GM19328 (cell line): ENCODE results near the gene IP6K2.

Experiments used
- ATAC-seq: cut with Tn5 transposase; IDR thresholded peaks from one replicate; pipeline ENCODE4 v1.9.1; 2021; ENCODE audit warnings: mild to moderate bottlenecking, moderate library complexity; ENCODE audit not compliant: unreplicated experiment

Gene IP6K2

DNA sequence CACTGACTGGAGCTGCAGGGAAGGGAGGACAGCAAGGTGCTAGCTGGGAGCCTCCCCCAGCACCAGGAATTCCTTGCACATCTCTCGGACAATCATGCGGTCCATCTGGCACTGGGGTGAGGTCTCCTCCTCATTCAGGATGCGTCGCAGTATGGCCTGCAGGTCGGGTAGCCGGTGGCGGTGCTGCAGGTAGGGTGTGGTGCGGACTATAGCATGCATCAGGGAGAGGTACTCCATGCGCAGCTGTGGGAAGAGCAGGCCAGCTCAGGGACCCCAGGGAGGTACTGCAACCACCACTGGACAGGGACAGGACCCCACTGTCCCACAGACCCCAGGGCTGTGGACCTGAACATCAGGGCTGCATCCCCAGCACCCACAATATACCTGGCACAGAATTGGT is 42.5 kb downstream of the IP6K2 start:
- no peak for ATAC-seq

DNA sequence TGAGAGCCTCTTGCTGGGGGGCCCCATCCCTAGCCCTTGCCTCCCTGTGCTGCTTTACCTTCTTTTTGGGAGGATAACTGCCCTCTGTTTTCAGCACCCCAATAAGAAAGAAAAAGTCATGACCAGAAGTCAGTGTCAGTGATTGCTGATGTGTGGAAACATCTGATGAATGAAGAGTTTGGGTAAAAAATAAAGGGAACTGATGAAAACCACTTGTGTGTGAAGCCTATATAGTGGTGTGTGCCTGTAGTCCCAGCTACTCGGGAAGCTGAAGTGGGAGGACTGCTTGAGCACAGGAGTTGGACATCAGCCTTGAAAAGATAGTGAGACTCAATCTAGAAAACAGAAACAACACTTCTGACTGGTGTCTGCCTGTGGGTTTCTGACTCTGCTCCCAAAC is 44.5 kb downstream of the IP6K2 start:
- ATAC-seq: no peak

DNA sequence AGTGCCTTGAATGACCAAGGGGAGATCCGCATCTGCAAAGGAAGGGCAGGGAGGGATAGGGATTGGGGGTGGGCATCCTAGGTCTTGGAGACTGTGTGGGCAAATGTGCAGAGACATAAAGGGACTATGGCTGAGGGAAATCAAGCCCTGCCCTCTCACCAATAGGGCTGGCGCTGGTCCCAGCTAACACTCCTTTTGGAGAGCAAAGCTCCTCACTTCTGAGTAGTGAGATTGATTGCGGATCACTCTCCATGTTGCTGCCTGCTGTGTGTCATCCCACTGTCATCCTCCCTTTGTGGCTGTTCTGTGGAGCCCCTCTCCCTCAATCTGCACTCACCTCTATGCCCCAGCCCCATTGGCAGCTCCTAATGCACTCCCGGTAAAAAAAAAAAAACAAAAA is 52.1 kb downstream of the IP6K2 start:
- no peak for ATAC-seq

DNA sequence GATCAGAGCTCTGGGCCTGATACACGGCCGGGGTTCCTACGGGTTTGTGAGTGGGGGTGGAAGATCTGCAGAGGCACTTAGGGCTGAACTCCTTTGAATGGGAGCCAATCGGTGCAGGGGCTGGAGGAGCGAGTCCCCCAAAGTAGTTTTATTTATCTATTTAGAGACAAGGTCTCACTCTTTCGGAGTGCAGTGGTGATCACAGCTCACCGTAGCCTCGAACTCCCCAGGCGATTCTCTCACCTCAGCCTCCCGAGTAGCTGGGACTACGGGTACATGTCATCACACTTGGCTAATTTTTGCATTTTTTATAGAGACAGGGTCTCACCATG is 52.7 kb downstream of the IP6K2 start:
- no peak for ATAC-seq

DNA sequence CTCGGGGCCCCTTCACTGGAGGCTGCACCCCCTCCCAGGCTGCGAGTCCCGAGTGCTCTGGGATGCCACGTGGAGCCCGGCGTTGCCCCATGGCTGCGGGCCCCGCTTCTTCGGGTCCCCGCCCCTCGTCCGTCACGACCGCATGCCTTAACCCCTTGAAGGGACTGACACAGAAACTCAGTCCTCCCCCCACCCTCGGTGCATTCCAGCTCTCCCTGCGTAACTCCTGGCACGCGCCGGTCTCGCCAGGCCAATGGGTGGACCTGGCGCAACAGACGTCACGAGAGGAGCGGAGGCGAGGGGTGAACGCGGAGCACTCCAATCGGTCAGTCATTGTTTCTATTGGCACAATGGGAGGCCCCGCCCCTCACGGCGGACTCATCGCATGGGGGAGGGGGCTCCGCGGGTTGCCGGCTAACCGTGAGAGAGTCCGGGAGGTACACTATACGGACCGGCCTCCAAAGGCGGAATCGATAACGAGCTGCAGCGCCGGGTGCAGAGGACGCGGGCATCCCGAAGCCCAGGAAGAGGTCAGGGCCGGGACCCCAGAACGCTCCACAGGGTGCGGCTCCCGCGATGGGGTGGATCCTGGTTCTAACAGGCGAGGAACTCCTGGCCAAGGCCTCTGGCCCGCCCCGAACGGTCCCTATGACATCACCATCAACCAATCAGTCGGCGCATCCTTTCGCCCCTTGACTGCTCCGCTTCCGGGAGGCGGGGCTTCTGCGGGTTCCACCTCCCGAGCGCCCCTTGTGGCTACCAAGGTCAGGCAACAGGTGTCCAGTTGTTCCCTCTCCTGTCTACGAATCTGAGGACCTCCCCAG is 53.3 kb downstream of the IP6K2 start:
- peak; percentile 88 for ATAC-seq

DNA sequence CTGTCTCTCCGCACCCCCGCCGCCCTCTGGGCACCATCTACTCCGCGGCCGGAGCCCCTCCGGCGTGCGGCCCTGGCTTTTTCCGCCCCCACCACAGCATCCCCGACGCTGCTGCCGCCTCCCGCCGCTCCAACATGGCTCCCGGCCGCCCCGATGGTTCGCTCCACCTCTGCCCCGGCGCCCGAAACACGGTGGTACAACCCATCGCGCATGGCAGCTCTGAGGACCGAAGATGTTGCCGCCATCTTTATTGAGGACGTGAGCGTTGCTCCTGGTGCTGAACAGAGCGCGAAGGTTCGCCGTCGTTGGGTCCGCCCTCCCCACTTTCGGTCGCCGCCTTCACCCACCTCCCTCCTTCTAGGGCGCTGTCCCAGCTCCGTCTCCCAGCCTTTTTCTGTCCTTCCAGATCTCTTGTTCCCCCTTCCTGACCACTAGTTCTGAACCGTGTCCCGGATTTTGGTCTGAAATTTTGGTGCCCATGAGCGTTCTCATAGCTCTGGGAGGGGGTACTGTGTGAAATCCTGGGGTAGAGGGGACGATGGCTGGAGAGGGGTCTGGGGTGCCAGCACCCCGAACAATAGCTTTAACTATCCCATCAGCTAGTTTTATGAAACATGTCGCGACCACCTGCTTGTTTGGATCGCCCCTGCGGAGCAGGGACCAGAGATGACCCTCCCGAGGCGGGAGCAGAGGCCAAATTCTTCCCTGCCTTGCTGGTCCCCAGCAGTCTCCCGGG is 54.1 kb downstream of the IP6K2 start, which contains the start of gene CELSR3:
TSS of gene CELSR3 (minus strand) at position 134 of the 736 bp plus-strand sequence. CDS start 252 bp downstream, outside the sequence.
- ATAC-seq: no peak

DNA sequence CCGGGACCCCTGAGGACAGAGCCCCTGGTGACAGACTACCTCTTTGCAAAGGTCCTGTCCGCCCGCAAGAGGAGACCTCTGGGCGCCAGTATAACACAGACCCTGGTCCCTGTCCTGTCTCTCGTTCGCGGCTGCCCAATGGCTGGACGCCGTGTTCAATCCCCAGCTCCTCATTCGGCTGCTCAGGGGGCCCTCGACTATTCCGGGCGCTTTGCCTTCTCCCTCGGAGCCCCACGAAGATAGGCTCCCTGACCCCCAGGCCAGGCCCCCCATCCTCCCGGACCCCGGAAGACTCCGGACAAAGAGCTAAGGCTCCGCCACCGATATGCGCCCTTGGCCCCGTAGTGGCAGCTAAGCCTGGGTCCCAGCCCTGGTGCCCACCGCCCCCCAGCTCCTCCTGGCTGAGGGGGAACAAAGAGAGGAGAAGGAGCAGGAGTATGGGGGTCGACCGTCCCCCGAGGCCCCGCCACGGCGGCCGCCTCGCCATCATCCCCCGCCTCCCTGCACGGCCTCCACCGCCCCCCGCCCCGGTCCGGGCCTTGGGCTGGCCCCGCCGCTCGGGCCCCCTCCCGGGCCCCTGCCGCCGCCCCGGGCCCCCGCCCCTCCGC is 54.8 kb downstream of the IP6K2 start:
- no peak for ATAC-seq

DNA sequence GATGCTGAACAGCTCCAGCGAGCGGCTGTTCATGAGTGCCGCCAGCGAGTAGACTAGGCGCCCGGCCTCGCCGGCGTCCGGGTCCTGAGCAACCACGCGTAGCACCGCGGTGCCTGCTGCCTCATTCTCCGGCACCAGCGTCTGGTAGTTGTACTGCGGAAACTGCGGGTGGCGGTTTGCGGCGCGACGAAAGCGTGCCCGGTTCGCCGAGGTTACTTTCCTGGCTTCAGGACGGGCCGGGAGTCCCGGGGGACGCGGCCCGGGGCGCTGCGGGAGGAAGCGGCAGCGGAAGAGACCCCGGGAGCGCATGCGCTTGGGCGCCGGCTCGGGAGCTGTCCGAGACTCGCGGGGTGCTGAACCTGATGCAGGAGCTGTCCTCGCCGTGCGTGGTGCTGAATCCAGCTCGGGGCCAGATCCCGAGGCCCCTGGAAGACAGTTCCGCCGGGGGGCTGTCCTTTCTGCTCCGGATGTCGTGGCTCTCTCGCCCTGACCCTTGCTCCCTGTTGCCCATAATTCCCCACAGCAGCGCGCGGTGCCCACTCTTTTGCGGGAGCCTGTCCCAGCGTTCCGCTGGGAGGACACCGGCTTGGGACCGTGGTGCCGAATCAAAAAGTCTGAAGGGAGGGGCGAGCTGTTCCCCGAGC is 55.4 kb downstream of the IP6K2 start:
- no peak for ATAC-seq

DNA sequence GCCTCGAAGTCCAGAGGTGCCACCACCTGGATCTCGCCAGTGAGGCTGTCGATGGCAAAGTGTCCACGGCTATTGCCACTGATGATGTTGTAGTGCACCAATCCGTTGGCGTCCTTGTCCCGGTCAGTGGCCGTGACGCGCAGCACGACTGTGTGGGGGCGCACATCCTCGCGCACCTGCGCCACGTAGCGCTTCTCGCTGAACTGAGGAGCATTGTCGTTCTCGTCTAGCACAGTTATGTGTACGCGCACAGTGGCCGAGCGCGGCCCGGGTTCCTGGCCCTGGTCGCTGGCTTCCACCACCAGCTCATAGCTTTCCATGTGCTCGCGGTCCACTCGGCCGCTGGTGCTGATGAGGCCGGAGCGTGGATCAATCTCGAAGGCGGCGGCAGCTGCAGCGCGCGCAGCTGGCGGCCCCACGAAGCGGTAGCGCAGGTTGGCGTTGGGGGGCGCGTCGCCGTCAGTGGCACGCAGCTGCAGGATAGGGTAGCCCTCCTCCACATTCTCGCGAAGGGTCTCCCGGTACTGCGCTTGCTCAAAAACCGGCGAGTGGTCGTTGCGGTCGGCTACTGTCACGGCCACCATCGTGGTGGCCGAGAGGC is 56.1 kb downstream of the IP6K2 start:
- ATAC-seq: no peak

DNA sequence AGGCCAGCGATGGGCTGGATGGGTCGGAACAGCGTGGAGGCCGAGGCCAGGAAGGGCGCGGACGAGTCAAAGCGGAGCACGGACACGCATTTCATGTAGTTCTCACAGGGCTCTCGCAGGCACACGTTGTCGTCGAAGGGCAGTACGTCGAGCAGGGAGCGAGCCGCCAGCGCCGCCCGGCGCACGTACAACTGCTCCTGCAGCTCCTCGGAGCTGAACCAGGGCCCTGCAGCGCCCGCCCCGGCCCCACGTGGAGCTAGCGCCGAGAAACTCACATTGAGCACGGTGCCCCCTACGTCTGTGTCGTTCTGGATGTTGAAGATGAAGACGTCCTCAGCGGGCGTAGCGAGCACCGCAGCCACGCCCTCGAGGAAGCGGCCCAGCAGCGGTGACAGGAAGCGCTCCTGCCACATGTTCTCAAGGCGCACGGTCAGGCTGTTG is 60.2 kb downstream of the IP6K2 start:
- ATAC-seq: no peak

DNA sequence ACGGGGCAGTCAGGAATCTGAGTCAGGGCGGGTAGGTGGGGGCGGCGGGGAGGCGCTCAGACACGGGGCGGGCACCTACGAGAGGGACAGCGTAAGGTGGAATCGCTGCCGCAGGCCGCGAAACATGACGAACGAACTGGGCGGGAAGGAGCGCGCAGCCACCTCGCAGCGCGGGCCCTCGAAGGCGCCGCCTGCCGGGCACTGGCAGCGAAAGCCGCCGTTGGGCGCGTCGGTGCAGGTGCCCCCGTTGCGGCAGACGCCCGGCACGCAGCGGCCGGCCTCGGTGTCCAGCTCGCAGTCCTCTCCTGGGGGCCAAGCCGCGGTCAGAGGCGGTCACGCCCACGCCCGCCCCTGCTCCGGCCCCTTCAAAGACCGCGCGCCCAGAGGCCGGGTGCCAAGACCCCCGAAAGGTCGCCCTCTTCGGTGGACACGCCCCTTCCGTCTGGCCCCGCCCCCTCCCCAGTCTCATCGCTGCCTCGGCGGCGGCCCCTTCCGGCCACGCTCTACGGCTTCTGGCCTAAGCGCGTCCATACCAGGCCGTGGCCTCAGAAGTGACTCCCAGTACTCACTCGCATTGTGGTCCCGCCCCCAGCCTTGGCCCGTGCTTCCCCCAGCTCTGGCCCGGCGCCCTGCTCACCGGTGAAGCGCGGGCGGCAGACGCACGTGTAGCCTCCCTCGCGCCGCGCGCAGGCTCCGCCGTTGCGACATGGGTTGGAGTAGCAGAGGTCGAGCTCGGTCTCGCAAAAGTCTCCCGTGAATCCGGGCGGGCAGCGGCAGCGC is 60.8 kb downstream of the IP6K2 start:
- ATAC-seq: no peak

DNA sequence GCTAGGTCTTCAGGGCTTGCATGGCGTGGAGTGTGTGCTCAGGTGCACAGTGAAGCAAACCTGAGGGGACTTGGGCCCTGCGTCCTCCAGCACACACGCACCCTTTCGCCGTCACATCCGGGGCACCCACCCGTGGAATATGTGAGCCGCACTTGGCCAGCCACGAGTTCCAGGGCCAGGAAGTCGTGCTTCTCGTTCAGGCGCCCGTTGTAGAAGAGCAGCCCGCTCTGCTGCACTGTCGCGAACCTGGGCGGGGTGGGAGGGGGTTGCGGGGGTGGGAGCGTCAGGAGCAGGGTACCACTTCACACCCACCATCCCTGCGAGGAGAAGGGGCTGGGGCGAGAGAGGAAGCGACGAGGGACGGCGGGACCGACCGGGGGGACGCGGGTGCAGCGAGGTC is 61.4 kb downstream of the IP6K2 start:
- ATAC-seq: no peak

DNA sequence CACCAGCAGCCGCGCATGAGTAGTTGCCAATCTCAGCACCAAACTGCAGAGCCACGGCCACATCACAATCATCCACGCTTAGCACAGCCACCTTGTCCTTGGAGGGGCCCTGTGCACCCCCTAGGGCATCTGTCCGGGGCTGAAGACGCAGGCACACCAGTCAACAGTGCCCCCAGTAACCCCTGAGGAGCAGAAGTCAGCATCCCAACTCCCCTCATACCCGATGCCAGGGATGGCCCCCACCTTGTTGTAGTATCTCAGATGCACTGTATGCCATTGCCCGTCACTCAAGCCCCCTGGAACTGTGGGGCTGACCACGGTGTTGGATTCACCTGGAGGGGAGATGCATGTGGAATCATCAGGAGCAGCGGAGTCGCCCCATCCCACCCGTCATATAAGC is 62.0 kb downstream of the IP6K2 start:
- no peak for ATAC-seq

DNA sequence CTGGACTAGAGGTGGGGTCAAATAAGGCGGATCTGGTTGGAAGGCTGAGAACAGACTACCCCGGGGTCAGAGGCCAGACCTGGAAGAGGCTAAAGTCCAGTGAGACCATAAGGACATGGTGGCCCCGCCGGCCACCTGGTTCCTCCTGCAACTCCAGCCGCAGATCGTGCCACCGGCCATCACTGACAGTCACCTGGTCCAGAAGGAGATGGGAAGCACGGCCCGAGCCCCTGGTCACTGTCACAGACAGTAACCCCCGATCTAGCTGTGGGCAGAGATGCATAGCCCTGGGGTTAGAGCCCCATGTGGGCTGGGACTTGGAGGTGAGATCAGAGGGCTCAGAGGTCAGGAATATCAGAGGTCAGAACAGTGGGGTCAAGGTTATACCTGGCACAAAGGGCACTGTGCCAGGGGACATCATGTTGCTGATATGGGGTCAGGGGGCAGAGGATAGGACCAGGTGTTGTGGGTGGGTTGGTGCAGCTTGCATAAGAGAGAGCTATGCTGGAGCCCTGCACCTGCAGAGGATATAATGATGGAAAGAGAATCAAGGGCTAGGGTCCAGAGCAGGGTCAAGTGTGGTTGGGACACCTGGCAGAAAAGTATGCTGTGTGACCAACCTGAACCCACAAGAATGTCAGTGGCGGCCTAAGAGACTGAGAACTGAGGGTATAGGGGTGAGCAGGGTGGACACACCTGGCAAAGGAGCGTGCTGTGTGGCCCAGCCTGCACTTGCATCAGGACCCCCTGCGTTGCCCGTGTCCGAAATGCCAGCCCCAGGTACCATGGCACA is 63.9 kb downstream of the IP6K2 start:
- no peak for ATAC-seq

DNA sequence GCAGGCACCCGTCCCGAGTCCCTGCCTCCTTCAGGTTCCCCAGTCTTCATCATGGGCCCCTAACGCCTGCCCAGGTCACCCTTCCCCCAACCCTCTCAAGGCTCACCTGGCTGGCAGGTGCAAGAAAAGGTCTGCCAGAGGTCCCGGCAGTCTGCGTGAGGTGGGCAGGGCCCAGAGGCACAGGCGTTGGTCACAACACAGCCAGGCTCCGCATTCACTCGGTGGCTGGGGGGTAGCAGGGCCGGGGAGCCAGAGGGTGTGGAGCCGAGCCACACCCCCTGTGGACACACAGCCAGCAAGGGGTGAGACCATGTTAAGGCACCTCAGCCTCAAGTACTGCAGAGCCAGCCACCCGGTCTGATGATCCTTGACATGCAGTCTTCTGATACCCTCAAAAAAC is 65.2 kb downstream of the IP6K2 start:
- no peak for ATAC-seq

DNA sequence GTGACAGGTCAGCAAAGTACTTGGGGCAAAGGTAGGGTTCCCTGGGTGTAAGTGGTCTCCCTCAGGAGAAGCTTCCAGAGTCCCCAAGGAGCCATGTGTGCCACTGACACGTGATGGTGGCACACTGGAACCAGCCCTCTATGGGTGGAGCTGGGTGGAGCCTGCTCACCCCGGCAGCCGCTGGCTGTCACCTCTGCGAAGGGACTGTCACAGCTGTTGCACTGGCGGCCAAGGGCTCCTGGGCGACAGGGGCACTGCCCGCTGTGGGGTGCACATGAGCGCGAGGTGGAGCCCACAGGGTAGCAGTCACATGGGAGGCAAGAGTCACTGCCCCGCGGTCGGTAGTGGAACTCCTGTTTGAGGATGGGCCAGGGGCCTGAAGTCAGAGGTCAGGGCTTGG is 66.3 kb downstream of the IP6K2 start:
- ATAC-seq: no peak

DNA sequence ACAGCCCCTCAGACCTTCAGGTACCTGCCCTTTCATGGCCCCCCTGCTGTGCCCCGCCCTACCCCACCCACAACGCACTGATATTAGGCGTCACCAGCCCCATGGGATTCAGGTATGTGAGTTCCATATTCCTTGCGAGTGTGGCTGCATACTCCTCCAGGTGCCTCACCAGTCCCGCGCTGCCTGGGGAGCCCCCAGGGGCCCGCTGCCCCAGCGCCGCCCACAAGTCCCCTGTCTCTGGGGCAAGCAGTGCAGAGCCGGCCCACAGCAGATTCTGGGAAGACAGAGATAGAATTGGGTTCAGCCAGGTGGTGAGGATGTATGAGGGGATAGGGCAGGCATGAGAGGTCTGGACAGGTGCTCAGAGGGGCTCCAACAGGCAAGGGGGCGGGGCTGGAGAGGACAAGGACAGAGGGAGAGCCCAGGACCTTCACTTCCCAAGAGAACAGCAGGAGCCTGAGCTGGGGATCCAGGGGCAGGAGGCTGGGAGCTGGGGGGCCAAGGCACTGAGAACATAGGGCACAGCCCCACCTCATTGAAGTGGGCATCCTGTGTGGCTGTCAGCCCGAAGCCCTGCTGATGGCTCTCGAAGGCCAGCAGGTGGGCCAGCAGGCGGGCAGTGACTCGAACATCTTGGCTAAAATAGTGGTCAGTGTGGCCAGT is 68.7 kb downstream of the IP6K2 start:
- ATAC-seq: no peak

DNA sequence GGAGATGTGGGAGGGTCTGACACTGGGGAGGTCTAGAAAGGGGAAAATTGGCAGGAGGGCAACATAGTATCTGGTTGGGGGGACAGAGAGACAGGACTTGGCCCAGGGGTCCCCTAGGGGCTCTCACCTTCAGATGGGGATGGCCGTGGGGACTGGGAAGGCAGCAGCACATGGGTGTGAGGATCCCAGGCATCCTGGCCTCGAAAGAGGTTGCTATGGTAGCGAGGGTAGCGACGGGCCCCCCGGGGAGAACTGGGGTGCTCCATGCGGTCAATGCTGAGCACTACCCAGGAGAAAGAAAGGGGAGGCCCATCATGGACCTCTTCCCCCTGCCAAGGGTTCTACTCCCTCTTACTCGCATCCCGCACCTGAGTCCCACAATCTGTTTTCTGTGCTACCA is 69.3 kb downstream of the IP6K2 start:
- no peak for ATAC-seq
